ENCODE results near the gene PAWR.
"Not testable (repeated sequence)": the region's sequence is repeated elsewhere in the genome, so short reads cannot be mapped to it uniquely, and the experiment has no call there.

PAWR gene

DNA sequence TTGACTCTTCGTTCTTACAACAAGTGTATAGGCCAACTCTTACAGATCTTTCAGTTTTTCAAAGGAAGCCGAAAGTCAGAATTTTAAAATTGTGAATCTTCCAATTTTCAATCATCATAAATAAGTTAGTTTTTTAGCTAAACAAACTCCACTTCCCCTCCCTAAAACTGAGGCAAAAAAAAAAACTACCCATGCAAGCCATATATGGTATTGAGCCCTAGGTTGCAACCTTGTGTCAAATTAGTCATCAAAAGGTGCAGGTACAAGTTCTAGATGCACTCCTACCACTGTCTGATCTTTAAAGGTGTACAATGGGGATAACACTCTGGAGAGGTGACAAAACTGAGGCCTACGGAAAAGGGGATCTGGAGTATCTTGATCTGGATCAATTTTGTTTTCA lies 97.9 kb downstream of the PAWR start:
- no peak for DNase-seq (ENCODE audit: low read depth in 2 of 2)

DNA sequence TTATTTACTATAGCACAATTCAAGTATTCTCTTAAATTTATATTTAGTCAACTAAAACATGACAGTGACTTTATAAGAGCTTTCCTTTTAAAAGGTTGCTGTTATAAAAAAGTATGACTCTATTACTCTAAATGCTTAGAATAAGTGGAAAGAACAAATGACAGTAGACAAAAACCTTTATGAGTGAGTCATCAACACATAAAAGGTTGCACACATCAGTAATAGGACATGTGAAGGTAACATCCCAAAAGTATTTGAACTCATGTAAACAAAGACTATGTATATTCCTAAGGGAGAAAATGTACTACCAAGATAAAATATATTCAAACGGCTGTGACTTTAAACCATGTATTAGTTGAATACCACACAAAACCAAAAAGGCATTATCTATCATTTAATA lies 98.8 kb downstream of the PAWR start:
- no peak for DNase-seq (ENCODE audit: low read depth in 2 of 2)

DNA sequence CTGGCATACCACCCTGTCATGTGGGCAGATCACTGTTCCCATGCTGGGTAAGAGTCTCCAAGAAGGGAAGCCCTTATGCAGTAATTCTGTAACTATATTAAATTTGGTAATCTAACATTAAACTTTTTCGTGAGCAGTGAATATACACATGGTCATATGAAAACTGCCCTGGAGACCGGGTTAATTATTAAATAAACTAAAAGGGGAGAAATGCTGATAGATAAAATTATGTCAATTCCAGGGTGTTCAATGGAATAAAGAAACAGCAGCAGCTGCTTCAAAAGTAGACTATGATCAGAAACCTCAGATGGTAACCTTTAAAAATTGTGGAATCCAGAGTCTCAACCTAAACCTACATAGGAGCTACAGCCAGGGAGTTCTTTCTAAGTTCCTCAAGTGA lies 100.0 kb downstream of the PAWR start:
- DNase-seq (ENCODE audit: low read depth in 2 of 2): no peak

DNA sequence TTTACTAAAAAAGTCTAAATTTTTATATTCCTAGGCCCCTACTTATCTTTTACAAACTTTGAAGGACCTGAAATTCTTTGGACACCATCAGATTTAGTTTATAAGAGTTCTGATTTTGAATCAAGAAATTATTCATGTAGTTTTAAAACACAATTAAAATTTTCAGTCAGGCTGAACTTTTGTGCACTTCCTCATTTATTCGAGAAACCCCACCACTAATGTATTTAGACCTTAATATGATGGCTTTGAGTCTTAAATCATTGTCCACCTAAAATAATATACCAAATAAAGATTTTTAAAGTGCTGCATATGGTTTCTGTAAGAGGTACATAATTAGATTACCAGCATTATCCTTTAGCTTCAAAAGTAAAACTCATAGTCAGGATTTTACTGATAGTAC lies 103.4 kb downstream of the PAWR start:
- no peak for DNase-seq (ENCODE audit: low read depth in 2 of 2)

DNA sequence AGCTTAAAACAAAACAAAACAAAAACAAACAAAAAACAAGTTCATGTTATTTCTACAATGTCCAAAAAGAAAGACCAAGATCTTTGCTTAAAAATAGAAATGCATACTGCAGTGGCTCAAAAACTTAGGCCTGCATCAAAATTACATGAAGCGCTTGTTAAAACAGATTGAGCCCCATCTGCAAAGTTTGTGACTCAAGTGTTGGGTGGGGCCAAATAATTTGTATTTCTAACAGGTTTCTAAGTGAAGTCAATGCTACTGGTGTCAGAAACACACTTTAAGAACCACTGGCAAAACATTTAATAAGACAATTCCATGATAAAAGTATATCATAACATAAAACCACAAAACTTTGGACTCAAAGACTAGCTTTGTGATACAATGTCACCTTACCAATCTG lies 105.6 kb downstream of the PAWR start:
- no peak for DNase-seq (ENCODE audit: low read depth in 2 of 2)

DNA sequence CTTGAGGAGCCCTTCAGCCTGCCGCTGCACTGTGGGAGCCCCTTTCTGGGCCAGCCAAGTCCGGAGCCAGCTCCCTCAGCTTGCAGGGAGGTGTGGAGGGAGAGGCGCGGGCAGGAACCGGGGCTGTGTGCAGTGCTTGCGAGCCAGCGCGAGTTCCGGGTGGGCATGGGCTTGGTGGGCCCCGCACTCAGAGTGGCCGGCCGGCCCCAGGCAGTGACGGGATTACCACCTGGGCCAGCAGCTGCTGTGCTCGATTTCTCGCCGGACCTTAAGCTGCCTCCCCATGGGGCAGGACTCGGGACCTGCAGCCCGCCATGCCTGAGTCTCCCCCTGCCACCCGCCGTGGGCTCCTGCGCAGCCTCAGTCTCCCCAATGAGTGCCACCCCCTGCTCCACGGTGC lies 116.9 kb downstream of the PAWR start:
- no peak for DNase-seq (ENCODE audit: low read depth in 2 of 2)

DNA sequence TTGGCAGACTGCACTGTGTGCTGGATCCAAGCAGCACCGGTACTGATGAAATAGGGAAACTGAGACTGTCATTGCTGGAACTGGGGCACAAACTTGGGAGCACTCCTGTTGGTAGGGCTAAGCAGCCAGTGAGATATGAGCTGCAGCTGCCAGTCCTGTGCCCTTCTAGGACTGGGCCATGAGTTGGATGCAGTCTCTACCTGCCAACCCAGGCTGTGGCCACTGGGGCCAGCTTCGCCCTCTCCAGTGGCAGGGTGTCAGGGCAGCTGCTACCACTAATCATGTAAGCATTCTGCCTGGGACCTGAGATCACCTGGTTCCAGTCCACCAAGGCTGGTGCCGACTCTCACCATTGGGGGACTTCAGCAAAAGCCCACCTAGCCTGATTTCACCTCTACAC lies 121.1 kb downstream of the PAWR start:
- DNase-seq (ENCODE audit: low read depth in 2 of 2): no peak

DNA sequence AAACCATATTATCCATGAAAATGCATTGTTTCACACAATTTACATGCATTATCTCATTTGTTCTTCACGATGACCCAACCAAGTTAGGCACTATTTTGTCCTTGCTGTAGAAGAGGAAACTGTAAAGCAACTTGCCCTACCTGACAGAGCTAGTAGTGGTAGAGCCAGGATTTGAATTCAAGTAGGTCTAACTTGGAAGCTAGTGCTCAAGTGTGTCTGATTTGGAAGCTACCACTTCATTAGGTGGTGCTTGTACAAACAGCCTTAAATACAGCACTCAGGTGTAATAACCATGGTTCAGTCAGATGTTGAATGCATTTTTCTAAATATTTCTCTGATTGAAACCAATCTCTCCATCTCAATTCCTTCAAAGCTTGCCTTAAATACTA lies 123.6 kb downstream of the PAWR start:
- no peak for DNase-seq (ENCODE audit: low read depth in 2 of 2)

DNA sequence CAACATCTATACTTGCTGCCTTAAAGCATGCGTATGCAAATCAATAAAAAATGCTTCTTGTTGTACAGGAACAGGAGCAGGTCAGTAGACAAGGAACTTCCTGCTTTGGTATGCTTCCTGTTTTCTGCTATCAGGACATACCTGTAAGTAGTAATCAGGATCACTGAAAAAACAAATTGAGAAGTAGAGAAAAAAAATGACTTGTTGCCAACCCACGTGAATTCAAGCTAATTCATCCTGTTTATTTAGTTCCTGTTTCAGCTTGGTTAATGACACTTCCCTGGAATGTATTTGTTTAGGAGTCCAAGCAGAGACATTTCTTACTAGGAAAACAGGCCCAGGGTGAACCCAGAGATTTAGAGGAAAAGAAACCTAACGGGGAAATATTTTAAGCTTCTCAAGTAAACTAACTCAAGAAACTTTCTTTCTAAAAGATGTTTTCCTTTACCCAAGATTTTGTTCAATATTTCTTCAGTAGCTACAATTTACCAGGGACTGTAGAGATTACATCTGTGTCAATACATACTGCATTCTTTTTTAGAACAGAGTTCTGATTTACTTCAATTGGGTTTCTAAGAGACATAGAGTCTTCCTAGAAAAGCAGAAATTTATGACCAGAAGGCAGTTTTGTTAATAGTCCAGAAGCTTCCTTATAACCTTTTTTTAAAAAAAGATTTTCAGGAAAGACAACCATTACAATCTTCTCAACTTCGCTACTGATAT lies 124.2 kb downstream of the PAWR start:
- DNase-seq (ENCODE audit: low read depth in 2 of 2): no peak

DNA sequence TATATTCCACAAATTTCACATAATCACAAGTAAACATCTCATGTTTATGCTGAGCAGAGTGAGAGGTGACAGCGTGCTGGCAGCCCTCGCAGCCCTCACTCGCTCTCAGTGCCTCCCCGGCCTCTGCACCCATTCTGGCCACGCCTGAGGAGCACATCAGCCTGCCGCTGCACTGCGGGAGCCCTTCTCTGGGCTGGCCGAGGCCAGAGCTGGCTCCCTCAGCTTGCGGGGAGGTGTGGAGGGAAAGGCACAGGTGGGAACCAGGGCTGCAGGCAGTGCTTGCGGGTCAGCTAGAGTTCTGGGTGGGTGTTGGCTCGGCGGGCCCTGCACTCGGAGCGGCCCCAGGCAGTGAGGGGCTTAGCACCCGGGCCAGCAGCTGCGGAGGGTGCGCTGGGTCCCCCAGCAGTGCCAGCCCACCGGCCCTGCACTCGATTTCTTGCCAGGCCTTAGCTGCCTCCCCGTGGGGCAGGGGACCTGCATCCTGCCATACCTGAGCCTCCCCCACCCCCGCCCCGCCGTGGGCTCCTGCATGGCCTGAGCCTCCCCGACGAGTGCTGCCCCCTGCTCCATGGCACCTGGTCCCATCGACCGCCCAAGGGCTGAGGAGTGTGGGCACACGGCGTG lies 125.9 kb downstream of the PAWR start:
- not testable (repeated sequence) for DNase-seq (ENCODE audit: low read depth in 2 of 2)

DNA sequence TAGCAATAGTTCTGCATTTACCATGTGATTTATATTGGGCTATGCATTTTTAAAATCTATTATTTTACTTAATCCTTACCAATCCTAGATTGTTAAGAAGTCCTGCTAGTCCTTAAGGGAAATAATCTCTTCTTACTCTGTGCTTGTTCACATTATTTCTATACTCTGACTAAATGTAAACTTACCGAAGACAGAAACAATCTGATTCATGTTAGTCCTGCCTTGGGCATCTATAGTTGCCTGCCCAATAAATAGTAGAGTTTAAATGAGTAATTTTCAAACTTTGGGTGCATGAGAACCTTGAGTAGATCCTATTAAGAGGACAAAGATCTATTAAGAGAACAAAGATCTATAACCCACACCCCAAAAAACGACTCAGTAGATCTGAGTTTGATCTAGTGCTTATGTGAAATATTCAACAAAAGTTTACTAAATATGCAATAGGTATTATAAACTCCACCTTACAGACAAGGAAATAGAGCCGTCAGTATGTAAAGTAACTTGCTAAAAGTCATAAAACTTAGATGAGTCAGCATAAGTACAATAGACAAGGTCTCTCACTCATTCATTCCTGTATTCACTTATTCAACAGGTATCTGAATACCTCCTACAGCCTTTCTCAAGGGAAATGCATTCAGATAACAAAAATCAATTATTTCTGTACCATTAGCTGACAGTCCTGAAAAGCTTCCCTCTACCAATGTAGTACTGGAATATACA lies 127.6 kb downstream of the PAWR start:
- DNase-seq (ENCODE audit: low read depth in 2 of 2): no peak

DNA sequence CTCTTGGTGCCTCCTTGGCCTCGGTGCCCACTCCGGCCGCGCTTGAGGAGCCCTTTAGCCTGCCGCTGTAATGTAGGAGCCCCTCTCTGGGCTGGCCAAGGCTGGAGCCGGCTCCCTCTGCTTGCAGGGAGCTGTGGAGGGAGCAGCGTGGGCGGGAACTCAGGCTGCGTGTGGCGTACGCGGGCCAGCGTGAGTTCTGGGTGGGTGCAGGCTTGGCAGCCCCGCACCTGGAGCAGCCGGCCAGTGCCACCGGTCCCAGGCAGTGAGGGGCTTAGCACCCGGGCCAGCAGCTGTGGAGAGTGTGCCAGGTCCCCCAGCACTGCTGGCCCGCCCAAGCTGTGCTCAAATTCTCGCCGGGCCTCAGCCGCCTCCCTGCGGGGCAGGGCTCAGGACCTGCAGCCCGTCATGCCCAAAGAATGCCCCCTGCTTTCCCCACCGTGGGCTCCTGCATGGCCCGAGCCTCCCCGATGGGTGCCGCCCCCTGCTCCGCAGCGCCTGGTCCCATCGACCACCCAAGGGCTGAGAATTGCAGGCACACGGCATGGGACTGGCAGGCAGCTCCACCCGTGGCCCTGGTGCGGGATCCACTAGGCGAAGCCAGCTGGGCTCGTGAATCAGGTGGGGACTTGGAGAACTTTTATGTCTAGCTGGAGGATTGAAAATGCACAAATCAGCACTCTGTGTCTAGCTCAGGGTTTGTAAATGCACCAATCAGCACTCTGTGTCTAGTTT lies 129.2 kb downstream of the PAWR start:
- DNase-seq (ENCODE audit: low read depth in 2 of 2): no peak

DNA sequence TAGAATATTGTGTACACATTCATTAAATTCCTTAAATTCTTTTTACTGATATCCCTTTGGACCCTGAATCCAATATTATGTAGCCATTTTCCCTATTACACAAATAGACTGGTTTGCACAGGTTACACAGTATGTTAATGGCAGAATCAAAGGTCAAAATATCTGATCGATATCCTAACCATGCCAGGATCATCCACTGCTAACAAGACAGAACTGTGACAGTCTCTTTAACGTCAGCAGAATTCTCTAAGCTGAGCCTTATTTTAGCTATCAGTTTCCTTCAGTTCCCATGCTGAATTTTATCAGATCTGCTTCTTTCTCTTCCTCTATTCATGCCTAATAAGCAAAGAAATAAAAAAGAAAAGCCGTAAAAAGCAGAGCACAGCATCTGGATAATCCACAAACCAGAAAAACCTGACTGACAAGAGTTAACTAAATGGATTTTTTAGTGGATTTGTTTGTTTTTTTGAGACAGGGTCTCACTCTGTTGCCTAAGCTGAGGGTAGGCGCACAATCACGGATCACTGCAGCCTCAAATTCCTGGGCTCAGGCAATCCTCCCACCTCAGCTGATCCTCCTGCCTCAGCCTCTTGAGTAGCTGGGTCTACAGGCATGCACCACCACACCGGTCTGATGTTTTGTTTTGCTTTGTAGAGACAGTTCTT lies 130.4 kb downstream of the PAWR start:
- DNase-seq (ENCODE audit: low read depth in 2 of 2): no peak

DNA sequence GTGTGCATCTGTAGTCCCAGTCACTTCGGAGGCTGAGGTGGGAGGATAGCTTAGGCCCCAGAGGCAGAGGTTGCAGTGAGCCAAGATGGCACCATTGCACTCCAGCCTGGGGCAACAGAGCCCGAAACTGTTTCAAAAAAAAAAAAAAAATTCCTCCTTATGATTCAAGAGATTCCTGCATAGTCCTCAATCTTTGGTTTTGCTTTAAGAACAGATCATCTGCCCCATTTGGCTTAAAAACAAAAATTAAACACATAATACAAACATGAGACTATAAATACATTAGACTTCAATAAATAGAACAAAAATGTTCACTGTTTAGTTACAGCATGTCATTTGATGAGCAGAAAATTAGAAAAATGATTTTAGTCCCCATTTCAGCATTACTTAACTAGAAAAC lies 131.2 kb downstream of the PAWR start:
- no peak for DNase-seq (ENCODE audit: low read depth in 2 of 2)

DNA sequence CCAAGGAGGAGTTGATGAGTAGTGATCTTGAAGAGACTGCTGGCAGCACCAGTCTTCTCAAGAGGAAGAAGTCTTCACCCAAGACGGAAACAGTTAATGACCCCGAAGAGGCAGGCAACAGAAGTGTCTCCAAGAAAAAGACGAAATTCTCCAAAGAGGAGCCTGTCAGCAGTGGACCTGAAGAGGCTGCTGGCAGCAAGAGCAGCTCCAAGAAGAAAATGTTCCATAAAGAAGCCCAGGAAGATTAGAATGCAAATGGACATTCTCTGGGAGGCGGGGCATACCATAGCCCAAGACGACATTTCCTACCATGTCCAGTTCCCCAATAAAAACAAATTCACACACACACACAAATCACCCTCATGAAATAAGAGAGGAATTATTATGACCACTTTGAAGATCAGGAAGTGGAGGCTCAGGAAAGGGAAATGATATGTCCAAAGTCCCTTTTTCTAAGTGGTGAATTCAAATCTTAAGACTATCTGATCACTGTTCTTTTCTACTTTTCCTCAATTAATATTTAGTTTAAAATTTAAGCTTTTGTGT lies 131.8 kb downstream of the PAWR start:
- no peak for DNase-seq (ENCODE audit: low read depth in 2 of 2)

DNA sequence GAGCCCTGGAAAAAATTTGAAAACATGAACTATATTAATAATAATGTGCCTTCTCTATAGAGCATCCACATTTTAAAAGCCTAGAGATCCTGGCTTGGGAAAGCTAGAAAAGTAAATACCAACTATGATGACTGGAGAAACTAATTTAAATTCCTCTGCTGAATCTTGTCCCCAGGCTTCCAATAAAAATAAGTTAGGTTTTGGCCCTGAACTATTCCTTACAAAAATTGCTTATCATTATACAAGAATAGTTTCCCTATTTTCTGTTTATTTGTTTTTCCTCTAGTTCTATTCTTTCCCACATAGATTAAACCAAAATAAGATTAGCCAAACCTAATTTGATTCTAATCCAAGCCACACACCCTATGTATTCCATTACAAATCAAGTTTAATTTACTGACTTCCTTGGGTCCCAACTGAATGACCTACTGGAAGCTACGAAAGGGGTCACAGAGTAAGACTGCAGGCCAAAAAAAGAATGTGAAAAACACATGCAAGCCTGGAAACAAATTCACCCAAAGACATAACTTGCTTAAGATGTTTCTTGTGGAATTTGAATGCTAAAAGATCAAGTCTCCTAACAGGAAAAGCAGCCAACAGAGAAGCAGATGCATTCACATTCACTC lies 133.0 kb downstream of the PAWR start:
- no peak for DNase-seq (ENCODE audit: low read depth in 2 of 2)

DNA sequence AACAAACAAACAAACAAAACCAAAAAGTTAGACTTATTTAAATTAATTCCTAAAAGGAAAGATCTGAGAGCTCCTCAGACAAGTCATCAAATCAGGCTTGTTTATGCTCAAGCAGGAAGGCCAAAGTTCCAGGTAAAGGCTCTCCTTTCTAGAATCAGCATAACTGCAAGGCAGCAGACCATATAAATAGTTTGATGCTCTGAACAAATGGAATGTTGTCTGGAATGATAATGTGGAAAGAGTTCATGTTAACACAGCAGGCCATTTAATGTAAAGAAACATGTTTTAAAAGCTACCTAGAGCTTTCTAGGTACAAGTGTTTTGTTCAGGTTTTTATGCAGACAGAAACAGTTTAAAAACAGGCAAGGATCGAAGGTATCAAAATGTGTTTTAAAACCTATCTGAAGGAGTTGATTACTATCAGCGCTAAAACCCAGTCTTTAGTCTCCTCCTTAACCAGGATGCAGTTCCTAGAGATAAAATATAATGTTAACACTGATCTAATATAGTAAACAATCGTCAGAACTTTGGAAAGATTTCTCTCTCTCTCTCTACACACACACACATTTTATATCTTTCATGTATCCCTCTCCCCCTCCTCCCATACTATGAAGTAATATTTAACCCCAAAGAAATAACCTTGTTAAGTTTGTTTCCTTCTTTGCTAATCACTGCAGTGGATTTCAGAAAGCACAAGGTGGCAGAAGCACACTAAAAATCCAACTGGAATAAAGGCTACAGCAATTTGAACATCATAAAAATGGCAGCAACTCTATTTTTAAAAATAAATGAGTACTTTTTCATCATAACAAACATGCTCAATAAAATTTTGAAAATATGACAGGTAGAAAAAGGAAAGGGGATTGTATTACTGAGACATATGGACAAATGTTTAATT lies 135.5 kb downstream of the PAWR start:
- DNase-seq (ENCODE audit: low read depth in 2 of 2): no peak

DNA sequence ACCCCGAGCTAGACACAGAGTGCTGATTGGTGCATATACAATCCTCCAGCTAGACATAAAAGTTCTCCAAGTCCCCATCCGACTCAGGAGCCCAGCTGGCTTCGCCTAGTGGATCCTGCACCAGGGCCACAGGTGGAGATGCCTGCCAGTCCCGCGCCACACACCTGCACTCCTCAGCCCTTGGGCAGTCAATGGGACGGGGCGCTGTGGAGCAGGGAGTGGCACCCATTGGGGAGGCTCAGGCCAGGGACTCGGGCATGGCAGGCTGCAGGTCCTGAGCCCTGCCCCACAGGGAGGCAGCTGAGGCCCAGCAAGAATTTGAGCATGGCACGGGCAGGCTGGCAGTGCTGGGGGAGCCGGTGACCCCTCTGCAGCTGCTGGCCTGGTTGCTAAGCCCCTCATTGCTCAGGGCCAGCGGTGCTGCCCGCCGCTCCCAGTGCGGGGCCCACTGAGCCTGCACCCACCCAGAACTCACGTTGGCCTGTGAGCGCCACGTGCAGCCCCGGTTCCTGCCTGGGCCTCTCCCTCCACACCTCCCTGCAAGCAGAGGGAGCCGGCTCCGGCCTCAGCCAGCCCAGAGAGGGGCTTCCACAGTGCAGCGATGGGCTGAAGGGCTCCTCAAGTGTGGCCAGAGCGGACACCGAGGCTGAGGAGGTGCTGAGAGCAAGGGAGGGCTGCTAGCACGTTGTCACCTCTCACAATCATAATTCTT lies 136.7 kb downstream of the PAWR start:
- DNase-seq (ENCODE audit: low read depth in 2 of 2): no peak

DNA sequence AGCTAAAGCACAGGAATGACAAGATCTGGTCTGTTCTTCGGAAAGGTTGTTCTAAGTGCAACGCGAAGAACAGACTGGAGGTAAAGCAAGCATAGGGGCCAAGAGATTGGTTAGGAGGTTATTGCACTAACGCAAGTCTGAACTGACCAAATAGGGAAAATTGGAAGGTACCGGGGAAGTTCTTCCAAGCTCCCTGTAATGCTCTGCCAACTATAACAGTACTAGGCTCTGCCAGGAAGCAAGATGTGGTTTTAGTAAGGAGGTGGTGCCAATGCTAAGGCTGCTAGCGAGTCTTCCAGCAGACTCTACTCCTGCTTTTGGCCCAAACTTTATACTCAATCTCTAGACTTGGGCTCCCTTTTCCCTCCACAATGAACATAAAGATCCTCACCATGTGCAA lies 138.6 kb downstream of the PAWR start:
- no peak for DNase-seq (ENCODE audit: low read depth in 2 of 2)
